HepG2 (cell line): ENCODE data around the gene CUL9. TPM values are rescaled to one million over a fixed set of nuclear protein-coding genes. Genes with fewer than 3 reads are reported as not detected.

Experiments used
- ATF7-NPFF ChIP-seq: sonication (generic); formaldehyde crosslinking; IDR thresholded peaks from 2 replicates; pipeline ENCODE4 v1.8.1; 2023; ENCODE audit warnings: mild to moderate bottlenecking, low read depth, missing genetic modification reagents, moderate library complexity
- EED ChIP-seq: sonication (generic); formaldehyde crosslinking; IDR thresholded peaks from 2 replicates; pipeline ENCODE4 v1.5.0; 2020; ENCODE audit warnings: mild to moderate bottlenecking, missing genetic modification reagents
- GATA4 ChIP-seq: sonication (generic); IDR thresholded peaks from 2 replicates; pipeline ENCODE4 v1.6.1; 2016; ENCODE audit warnings: antibody characterized with exemption, low read depth, borderline replicate concordance
- GTF3A ChIP-seq: sonication (generic); formaldehyde crosslinking; conservative IDR thresholded peaks from 2 replicates; pipeline ENCODE4 v1.4.0; 2020; ENCODE audit warnings: mild to moderate bottlenecking, missing genetic modification reagents
- IKZF1 ChIP-seq: fragments of 450-650 bp; IDR thresholded peaks from 2 replicates; pipeline ENCODE4 v1.7.1; 2016
- NCOA2 ChIP-seq: sonication (generic); formaldehyde crosslinking; IDR thresholded peaks from 2 replicates; pipeline ENCODE4 v1.8.0; 2022; ENCODE audit warnings: inconsistent platforms
- SMAD1 ChIP-seq: sonication (generic); formaldehyde crosslinking; IDR thresholded peaks from 2 replicates; pipeline ENCODE4 v1.4.0; 2020; ENCODE audit warnings: missing genetic modification reagents, low read depth, mild to moderate bottlenecking, borderline replicate concordance
- TMF1 ChIP-seq: sonication (generic); formaldehyde crosslinking; IDR thresholded peaks from 2 replicates; pipeline ENCODE4 v1.8.1; 2022; ENCODE audit warnings: low read depth, missing genetic modification reagents
- ZFP90 ChIP-seq: sonication (generic); formaldehyde crosslinking; IDR thresholded peaks from 2 replicates; pipeline ENCODE4 v1.8.0; 2022; ENCODE audit warnings: missing genetic modification reagents, mild to moderate bottlenecking, inconsistent platforms, borderline replicate concordance
- ZMYM4 ChIP-seq: sonication (generic); formaldehyde crosslinking; IDR thresholded peaks from 2 replicates; pipeline ENCODE4 v1.8.1; 2023; ENCODE audit warnings: mild to moderate bottlenecking, missing genetic modification reagents
- ZNF292 ChIP-seq: sonication (generic); formaldehyde crosslinking; IDR thresholded peaks from 2 replicates; pipeline ENCODE4 v1.8.1; 2022; ENCODE audit warnings: mild to moderate bottlenecking, low read depth, missing genetic modification reagents, borderline replicate concordance
- ZNF549 ChIP-seq: sonication (generic); formaldehyde crosslinking; IDR thresholded peaks from 2 replicates; pipeline ENCODE4 v1.5.0; 2020; ENCODE audit warnings: missing genetic modification reagents
- ZNF615 ChIP-seq: sonication (generic); formaldehyde crosslinking; IDR thresholded peaks from 2 replicates; pipeline ENCODE4 v1.5.0; 2020; ENCODE audit warnings: mild to moderate bottlenecking, missing genetic modification reagents, borderline replicate concordance
- polyA plus RNA-seq, 8 experiments: library from polyadenylated mRNA; depleted of rRNA in 3 of 8; stranded (reverse) in 7 of 8; unstranded in 1 of 8; fragments of >200 nt; fragmentation: Illumina TruSeq in 4 of 8; extraction: Trizol in 4 of 8; gene quantifications; 2 replicates each; pipeline versions ENCODE4 v1.2.1 to v1.2.3, GENCODE V29; 2011 to 2016; ENCODE audit warnings: low read depth in 4 of 8, missing spikeins in 1 of 8, mixed read lengths in 1 of 8; ENCODE audit not compliant: insufficient read depth in 1 of 8
- total RNA-seq, 5 experiments: library from RNA; depleted of rRNA; stranded (reverse); fragments of >200 nt; fragmentation: Illumina TruSeq; extraction: Trizol; gene quantifications; 2 replicates each; pipeline ENCODE4 v1.2.3, GENCODE V29; 2016; ENCODE audit warnings: low read depth in 1 of 5
- TF ChIP-seq, protein P1 (sequence below): sonication (generic); formaldehyde crosslinking; IDR thresholded peaks from 2 replicates; pipeline ENCODE4 v1.9.0; 2021; ENCODE audit warnings: mild to moderate bottlenecking, missing genetic modification reagents
- TF ChIP-seq, protein P2 (sequence below): sonication (generic); formaldehyde crosslinking; IDR thresholded peaks from 2 replicates; pipeline ENCODE4 v1.9.0; 2021; ENCODE audit warnings: missing genetic modification reagents, borderline replicate concordance
- TF ChIP-seq, protein P3 (sequence below): sonication (generic); formaldehyde crosslinking; IDR thresholded peaks from 2 replicates; pipeline ENCODE4 v1.5.1; 2020; ENCODE audit warnings: mild to moderate bottlenecking, moderate library complexity, missing genetic modification reagents
- TF ChIP-seq, protein P4 (sequence below): sonication (generic); formaldehyde crosslinking; IDR thresholded peaks from 2 replicates; pipeline ENCODE4 v1.8.0; 2022; ENCODE audit warnings: mild to moderate bottlenecking, missing genetic modification reagents; ENCODE audit not compliant: insufficient replicate concordance

Gene CUL9
- total and polyA plus RNA-seq, 2 of the 13 experiments (the other 11 are each of a cell fraction or from before 2014, with no cell fraction given), result 11.4 to 13.7 TPM

DNA sequence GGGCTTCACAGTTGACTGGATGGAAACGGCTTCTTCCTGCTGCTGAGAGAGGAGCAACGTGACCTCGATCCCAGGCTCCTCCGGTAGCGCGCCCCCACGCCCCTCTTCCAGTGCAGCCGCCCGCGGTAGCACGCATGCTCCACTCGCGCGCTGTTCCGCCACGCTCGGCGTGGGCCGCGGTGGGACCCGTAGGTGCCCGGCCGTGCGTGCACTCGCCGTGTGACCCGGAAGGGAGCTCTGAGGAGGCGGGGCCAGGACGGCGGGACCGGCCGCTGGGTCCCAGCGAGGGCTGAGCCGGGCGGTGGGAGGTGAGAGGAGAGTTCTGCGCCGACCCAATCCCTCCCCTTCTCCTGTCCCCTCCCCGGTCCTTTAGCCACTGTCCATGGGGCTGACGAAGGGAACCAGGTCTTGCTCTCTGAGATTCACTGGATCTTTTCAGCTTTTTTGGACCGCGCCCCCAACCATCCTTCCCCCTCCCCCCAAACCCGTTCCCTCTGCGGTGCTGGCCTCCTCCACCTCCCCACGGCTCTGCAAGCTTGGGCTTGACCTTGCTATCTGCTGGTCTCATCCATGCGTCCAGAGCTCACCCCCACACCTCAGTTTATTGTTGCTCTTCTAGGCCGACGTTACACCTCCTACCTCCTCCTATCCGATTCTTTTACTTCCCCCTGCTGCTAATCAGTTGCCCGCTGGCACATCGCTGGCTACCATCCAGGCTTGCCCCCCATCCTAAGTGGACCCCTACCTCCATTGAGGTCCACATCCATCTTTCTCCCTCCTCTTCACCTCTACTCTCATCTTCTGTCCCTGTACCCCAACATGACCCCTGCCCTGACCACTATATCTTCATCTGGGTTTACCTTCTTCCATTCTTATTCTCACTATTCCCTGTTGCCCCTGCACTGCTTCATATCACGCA is at the start of gene CUL9 (continued):
- TF ChIP-seq, protein P1, sequence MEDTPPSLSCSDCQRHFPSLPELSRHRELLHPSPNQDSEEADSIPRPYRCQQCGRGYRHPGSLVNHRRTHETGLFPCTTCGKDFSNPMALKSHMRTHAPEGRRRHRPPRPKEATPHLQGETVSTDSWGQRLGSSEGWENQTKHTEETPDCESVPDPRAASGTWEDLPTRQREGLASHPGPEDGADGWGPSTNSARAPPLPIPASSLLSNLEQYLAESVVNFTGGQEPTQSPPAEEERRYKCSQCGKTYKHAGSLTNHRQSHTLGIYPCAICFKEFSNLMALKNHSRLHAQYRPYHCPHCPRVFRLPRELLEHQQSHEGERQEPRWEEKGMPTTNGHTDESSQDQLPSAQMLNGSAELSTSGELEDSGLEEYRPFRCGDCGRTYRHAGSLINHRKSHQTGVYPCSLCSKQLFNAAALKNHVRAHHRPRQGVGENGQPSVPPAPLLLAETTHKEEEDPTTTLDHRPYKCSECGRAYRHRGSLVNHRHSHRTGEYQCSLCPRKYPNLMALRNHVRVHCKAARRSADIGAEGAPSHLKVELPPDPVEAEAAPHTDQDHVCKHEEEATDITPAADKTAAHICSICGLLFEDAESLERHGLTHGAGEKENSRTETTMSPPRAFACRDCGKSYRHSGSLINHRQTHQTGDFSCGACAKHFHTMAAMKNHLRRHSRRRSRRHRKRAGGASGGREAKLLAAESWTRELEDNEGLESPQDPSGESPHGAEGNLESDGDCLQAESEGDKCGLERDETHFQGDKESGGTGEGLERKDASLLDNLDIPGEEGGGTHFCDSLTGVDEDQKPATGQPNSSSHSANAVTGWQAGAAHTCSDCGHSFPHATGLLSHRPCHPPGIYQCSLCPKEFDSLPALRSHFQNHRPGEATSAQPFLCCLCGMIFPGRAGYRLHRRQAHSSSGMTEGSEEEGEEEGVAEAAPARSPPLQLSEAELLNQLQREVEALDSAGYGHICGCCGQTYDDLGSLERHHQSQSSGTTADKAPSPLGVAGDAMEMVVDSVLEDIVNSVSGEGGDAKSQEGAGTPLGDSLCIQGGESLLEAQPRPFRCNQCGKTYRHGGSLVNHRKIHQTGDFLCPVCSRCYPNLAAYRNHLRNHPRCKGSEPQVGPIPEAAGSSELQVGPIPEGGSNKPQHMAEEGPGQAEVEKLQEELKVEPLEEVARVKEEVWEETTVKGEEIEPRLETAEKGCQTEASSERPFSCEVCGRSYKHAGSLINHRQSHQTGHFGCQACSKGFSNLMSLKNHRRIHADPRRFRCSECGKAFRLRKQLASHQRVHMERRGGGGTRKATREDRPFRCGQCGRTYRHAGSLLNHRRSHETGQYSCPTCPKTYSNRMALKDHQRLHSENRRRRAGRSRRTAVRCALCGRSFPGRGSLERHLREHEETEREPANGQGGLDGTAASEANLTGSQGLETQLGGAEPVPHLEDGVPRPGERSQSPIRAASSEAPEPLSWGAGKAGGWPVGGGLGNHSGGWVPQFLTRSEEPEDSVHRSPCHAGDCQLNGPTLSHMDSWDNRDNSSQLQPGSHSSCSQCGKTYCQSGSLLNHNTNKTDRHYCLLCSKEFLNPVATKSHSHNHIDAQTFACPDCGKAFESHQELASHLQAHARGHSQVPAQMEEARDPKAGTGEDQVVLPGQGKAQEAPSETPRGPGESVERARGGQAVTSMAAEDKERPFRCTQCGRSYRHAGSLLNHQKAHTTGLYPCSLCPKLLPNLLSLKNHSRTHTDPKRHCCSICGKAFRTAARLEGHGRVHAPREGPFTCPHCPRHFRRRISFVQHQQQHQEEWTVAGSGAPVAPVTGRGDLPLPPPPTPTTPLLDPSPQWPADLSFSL, result no peak
- TF ChIP-seq ZNF292 (CRISPR knock-in tag) (0 out of 2 replicates have a peak, but pooled peaks have one; percentile 44), ATF7-NPFF (CRISPR knock-in tag) (peak; percentile 87), SMAD1 (CRISPR knock-in tag) (peak; percentile 43; the same call in 1 of the 2 replicates), IKZF1 (no peak), ZMYM4 (CRISPR knock-in tag) (peak; percentile 78), NCOA2 (CRISPR knock-in tag) (peak; percentile 59; the same call in 1 of the 2 replicates), GTF3A (CRISPR knock-in tag) (peak; percentile 87; the same call in 1 of the 2 replicates), GATA4 (no peak), TMF1 (CRISPR knock-in tag) (0 out of 2 replicates have a peak, but pooled peaks have one; percentile 66), ZFP90 (CRISPR knock-in tag) (peak; percentile 68; the same call in 1 of the 2 replicates), ZNF615 (no peak), ZNF549 (CRISPR knock-in tag) (no peak), EED (peak; percentile 40; the same call in 1 of the 2 replicates)
- TF ChIP-seq, protein P2, sequence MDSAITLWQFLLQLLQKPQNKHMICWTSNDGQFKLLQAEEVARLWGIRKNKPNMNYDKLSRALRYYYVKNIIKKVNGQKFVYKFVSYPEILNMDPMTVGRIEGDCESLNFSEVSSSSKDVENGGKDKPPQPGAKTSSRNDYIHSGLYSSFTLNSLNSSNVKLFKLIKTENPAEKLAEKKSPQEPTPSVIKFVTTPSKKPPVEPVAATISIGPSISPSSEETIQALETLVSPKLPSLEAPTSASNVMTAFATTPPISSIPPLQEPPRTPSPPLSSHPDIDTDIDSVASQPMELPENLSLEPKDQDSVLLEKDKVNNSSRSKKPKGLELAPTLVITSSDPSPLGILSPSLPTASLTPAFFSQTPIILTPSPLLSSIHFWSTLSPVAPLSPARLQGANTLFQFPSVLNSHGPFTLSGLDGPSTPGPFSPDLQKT (CRISPR knock-in tag), result no peak; the same call in 1 of the 2 replicates
- TF ChIP-seq, protein P3, sequence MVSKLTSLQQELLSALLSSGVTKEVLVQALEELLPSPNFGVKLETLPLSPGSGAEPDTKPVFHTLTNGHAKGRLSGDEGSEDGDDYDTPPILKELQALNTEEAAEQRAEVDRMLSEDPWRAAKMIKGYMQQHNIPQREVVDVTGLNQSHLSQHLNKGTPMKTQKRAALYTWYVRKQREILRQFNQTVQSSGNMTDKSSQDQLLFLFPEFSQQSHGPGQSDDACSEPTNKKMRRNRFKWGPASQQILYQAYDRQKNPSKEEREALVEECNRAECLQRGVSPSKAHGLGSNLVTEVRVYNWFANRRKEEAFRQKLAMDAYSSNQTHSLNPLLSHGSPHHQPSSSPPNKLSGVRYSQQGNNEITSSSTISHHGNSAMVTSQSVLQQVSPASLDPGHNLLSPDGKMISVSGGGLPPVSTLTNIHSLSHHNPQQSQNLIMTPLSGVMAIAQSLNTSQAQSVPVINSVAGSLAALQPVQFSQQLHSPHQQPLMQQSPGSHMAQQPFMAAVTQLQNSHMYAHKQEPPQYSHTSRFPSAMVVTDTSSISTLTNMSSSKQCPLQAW (CRISPR knock-in tag), result peak; percentile 37; the same call in 1 of the 2 replicates
- TF ChIP-seq, protein P4, sequence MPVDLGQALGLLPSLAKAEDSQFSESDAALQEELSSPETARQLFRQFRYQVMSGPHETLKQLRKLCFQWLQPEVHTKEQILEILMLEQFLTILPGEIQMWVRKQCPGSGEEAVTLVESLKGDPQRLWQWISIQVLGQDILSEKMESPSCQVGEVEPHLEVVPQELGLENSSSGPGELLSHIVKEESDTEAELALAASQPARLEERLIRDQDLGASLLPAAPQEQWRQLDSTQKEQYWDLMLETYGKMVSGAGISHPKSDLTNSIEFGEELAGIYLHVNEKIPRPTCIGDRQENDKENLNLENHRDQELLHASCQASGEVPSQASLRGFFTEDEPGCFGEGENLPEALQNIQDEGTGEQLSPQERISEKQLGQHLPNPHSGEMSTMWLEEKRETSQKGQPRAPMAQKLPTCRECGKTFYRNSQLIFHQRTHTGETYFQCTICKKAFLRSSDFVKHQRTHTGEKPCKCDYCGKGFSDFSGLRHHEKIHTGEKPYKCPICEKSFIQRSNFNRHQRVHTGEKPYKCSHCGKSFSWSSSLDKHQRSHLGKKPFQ, result no peak
